ENCODE measurements around the gene OR2D2.
A peak's percentile ranks its signal among the peaks of the same experiment; 100 is the strongest.
"Not testable (repeated sequence)": the region's sequence is repeated elsewhere in the genome, so short reads cannot be mapped to it uniquely, and the experiment has no call there.

The OR2D2 gene

GRCh38 chr11:6892400-6892799 lies at the start of gene OR2D2:
Gene OR2D2 (minus strand): TSS chr11:6892500. CDS start chr11:6892500, 0 bp downstream.
- no peak for DNase-seq
- in situ Hi-C loops (cut with HindIII; ENCODE audit: low pct_ligation_motif_present, low pct_unique_long_range_greater_than_20kb, low sequenced_read_pairs): no loop called here

GRCh38 chr11:6941970-6942369 lies 49.7 kb upstream of the OR2D2 start:
- in situ Hi-C loops (cut with HindIII; ENCODE audit: low pct_ligation_motif_present, low pct_unique_long_range_greater_than_20kb, low sequenced_read_pairs): no loop called here
- no peak for DNase-seq

- DNase-seq: no peak
- in situ Hi-C loops (cut with HindIII; ENCODE audit: low pct_ligation_motif_present, low pct_unique_long_range_greater_than_20kb, low sequenced_read_pairs): no loop called here
Observed at GRCh38 chr11:6932145-6932544, 39.8 kb upstream of the OR2D2 start.

- no peak for DNase-seq
- in situ Hi-C loops (cut with HindIII; ENCODE audit: low pct_ligation_motif_present, low pct_unique_long_range_greater_than_20kb, low sequenced_read_pairs): no loop called here
Observed at GRCh38 chr11:6931146-6931713, 38.9 kb upstream of the OR2D2 start.

DNA sequence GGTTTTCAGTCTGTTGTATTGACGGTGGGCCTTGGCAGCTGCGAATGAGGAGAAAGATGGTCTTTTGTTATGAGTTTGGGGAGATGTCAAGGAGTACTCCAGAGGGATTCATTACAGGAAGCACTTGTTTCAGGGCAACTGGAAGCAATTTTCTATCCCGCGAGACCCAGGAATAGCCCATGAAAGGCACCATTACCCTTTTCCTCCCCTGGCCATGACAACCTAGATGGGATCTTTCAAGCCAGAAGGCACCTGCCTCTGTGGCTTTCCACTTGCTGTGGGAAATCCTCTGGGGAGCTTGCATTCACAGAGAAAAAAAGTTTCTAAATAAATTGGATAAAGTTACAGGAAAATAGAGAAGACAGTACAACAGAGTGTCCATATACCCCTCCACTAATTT lies 36.6 kb upstream of the OR2D2 start:
- in situ Hi-C loops (cut with HindIII; ENCODE audit: low pct_ligation_motif_present, low pct_unique_long_range_greater_than_20kb, low sequenced_read_pairs): no loop called here

DNA sequence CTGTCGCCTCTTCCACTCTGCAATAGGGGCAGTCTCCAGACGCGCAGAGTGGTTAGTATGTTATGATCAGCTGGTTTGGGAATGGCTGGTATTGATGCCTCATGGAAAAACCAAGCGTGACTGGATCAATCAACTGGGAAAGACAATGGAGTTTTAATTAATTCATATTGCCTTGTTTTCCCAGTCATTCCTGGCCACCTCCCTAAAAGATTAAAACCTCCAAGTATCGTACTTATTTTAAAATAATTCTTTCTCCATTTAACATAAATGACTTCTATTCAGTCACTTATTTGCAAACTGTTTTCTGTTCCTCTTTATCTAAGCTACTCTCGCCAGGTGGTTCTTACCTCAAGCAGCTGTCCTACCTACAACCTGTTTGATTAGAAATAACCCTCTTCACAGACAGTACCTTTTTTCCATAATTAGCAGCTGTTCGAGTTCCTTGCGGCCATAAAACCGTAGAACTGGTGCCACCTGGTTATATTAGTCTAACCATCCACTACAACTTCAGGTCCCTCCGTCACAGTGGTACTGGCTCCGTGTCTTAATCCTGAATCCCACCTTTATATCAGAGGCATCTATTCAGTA lies 34.8 kb upstream of the OR2D2 start:
- DNase-seq: no peak
- in situ Hi-C loops (cut with HindIII; ENCODE audit: low pct_ligation_motif_present, low pct_unique_long_range_greater_than_20kb, low sequenced_read_pairs): no loop called here

More for the DNA sequence above, 36.6 kb upstream of the OR2D2 start:
- no peak for DNase-seq

GRCh38 chr11:6926208-6927029 lies 34.1 kb upstream of the OR2D2 start, which contains the start of gene ZNF215:
Gene ZNF215 (plus strand): TSS chr11:6926426. CDS start chr11:6932273, 5,847 bp downstream.
- in situ Hi-C loops (cut with HindIII; ENCODE audit: low pct_ligation_motif_present, low pct_unique_long_range_greater_than_20kb, low sequenced_read_pairs): no loop called here
- DNase-seq: peak; percentile 82

DNA sequence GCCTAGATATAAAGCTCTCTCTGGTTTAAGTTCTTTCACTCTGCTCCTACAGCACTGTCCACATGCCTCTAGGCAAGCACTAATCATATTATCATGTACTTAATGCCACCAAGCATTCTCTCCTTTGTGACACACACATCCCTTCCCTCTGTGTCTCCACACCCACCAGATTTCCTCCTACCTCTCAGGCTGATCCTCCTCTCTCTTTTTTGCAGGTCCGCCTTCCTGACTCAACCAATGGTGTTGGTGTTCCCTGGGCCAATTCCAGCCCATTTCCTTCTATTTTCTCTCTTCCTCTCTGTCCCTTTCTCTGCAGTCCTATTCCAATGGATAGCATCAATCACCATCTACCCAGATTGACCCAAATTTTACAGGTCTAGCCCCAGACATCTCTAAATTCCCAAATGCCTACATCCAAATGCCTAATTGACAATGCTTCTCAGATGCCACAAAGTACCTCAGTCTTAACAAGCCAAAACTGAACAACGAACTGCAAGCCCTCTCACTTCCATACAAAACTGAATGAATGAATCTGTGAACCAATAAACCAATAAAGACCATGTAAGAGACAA lies 33.4 kb upstream of the OR2D2 start:
- in situ Hi-C loops (cut with HindIII; ENCODE audit: low pct_ligation_motif_present, low pct_unique_long_range_greater_than_20kb, low sequenced_read_pairs): no loop called here
- peak; percentile 30 for DNase-seq

GRCh38 chr11:6925007-6925577 lies 32.8 kb upstream of the OR2D2 start:
- DNase-seq: no peak
- in situ Hi-C loops (cut with HindIII; ENCODE audit: low pct_ligation_motif_present, low pct_unique_long_range_greater_than_20kb, low sequenced_read_pairs): no loop called here

DNA sequence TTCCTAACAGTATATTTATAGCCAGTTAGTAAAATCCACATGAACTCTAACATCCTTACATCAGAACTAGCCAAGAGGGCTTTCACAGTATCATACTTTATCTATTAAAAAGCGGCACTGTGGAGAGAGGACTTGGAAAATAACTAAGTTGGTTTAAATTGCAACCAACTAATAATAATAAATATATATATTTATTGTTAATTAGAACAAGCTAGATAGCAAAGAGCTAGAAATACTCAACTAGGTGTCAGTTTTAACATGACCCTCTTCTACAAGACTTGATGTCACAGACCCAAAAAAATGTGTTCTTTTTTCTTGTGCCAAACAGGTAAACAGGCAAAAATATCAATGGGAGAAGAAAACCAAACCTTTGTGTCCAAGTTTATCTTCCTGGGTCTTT lies 28.4 kb upstream of the OR2D2 start, which contains the start of gene OR2D3:
Gene OR2D3 (plus strand): TSS at position 301 of the 400 bp plus-strand sequence. CDS start 0 bp downstream, at position 301.
- in situ Hi-C loops (cut with HindIII; ENCODE audit: low pct_ligation_motif_present, low pct_unique_long_range_greater_than_20kb, low sequenced_read_pairs): no loop called here
- no peak for DNase-seq

DNA sequence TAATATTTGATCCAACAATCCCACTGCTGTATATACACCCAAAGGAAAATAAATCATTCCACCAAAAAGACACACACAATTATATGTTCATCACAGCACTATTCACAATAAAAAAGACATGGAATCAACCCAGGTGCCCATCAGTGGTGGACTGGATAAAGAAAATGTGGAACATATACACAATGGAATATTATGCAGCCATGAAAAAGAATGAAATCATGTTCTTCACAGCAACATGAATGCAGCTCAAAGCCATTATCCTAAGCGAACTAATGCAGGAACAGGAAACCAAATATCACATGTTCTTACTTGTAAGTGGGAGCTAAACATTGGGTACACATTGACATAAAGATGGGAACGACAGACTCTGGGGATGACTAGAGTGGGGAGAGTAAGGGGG lies 27.4 kb upstream of the OR2D2 start:
- in situ Hi-C loops (cut with HindIII; ENCODE audit: low pct_ligation_motif_present, low pct_unique_long_range_greater_than_20kb, low sequenced_read_pairs): no loop called here
- DNase-seq: no peak

GRCh38 chr11:6911948-6912347 lies 19.6 kb upstream of the OR2D2 start:
- DNase-seq: no peak
- in situ Hi-C loops (cut with HindIII; ENCODE audit: low pct_ligation_motif_present, low pct_unique_long_range_greater_than_20kb, low sequenced_read_pairs): no loop called here

GRCh38 chr11:6911378-6911777 lies 19.1 kb upstream of the OR2D2 start:
- in situ Hi-C loops (cut with HindIII; ENCODE audit: low pct_ligation_motif_present, low pct_unique_long_range_greater_than_20kb, low sequenced_read_pairs): no loop called here
- DNase-seq: no peak

DNA sequence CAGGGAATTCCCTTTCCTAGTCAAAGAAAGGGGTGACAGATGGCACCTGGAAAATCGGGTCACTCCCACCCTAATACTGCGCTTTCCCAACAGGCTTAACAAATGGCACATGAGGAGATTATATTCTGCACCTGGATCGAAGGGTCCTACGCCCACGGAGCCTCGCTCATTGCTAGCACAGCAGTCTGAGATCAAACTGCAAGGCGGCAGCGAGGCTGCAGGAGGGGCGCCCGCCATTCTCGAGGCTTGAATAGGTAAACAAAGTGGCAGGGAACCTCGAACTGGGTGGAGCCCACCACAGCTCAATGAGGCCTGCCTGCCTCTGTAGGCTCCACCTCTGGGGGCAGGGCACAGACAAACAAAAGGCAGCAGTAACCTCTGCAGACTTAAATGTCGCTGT lies 12.5 kb upstream of the OR2D2 start:
- DNase-seq; in situ Hi-C loops (cut with HindIII; ENCODE audit: low pct_ligation_motif_present, low pct_unique_long_range_greater_than_20kb, low sequenced_read_pairs): not testable (repeated sequence)

DNA sequence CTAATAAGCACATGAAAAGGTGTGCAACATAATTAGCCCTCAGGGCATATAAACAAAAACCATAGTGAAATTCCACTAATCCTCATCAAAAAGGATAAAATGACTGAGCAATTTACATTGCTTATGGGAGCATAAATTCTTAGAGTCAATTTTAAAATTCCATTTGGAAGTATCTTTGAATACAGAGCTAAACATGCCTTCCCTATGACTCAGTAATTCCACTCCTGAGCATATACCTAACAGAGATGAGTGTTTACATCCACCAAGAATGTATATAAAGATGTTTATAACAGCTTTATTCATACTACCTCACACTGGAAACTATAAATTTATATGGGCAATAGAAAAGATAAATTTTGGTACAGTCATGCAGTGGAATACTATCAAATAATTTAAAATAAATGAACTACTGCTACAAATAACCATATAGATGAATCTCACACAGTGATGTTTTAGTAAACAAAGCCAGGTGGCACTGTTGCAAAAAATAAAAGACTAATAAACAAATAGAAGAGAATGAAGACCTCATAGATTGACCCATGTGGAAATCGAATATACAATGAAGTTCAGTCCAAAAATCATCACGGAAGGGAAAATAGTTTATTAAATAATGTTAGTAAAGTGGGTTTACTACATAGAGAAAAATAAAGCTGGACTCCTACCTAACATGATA lies 8.2 kb upstream of the OR2D2 start:
- no peak for DNase-seq
- in situ Hi-C loops (cut with HindIII; ENCODE audit: low pct_ligation_motif_present, low pct_unique_long_range_greater_than_20kb, low sequenced_read_pairs): no loop called here

GRCh38 chr11:6898911-6899310 lies 6.6 kb upstream of the OR2D2 start:
- in situ Hi-C loops (cut with HindIII; ENCODE audit: low pct_ligation_motif_present, low pct_unique_long_range_greater_than_20kb, low sequenced_read_pairs): no loop called here
- no peak for DNase-seq

DNA sequence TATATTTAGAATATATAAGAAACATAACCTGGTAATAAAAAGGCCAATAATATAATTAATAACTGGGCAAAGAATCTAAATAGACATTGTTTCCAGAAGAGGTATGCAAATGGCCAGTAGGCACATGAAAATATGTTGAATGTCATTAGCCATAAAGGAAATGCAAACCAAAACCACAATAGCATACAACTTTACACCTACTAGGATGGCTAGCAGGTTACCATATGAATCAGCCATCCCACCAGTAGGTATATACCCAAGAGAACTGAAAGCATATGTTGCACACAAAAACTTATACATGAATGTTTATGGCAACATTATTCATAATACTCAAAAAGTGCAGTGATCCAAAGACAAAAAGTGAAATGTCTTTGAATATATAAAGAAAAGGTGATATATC lies 2.7 kb upstream of the OR2D2 start:
- in situ Hi-C loops (cut with HindIII; ENCODE audit: low pct_ligation_motif_present, low pct_unique_long_range_greater_than_20kb, low sequenced_read_pairs): no loop called here
- no peak for DNase-seq

- in situ Hi-C loops (cut with HindIII; ENCODE audit: low pct_ligation_motif_present, low pct_unique_long_range_greater_than_20kb, low sequenced_read_pairs): no loop called here
- DNase-seq: no peak
Observed at GRCh38 chr11:6894097-6894496, 1.8 kb upstream of the OR2D2 start.

Measured in ACHN (cell line).